ENCODE data around the gene TRIM46. TPM values are rescaled to one million over a fixed set of nuclear protein-coding genes. Genes with fewer than 3 reads are reported as not detected.

TRIM46 gene
- total and polyA plus RNA-seq, 9 of the 15 experiments (the other 6 are each of a cell fraction or from before 2014, with no cell fraction given), result 0.05 to 0.60 (median 0.16) TPM; not detected in 3

- peak; percentile 92 for TF ChIP-seq ZBTB40 (IDR thresholded peaks at IDR 0.05)
- TF ChIP-seq ZBTB40 (CRISPR knock-in tag; IDR thresholded peaks at IDR 0.05), result no peak; the same call in 1 of the 2 replicates
- peak in 1 of 2 experiments; percentile 69; a peak in 1 of 4 replicates for TF ChIP-seq ARNT (IDR thresholded peaks at IDR 0.05)
- 0 out of 2 replicates have a peak, but pooled peaks have one; percentile 39 for TF ChIP-seq CBX1 (IDR thresholded peaks at IDR 0.05; ENCODE audit: low read depth)
- TF ChIP-seq GABPA (tag; conservative IDR thresholded peaks at IDR 0.05; ENCODE audit: low read depth), result peak; percentile 94
- TF ChIP-seq ZNF23 (CRISPR knock-in tag; IDR thresholded peaks at IDR 0.05), result no peak
- TF ChIP-seq CREB1 (IDR thresholded peaks at IDR 0.05), result no peak; the same call in 1 of the 2 replicates
- peak; percentile 45; the same call in 1 of the 2 replicates for TF ChIP-seq CREB1 (CRISPR knock-in tag; IDR thresholded peaks at IDR 0.05)
- TF ChIP-seq ZNF444 (CRISPR knock-in tag; IDR thresholded peaks at IDR 0.05), result no peak
- no peak for TF ChIP-seq MEIS2 (IDR thresholded peaks at IDR 0.05; ENCODE audit: partially characterized antibody)
- TF ChIP-seq ZBTB7A (IDR thresholded peaks at IDR 0.05; ENCODE audit: borderline replicate concordance, control insufficient read depth, low read depth, low read length), result peak; percentile 60; the same call in 1 of the 2 replicates
- no peak for TF ChIP-seq ZNF76 (CRISPR knock-in tag; IDR thresholded peaks at IDR 0.05; ENCODE audit: borderline replicate concordance)
- TF ChIP-seq MAZ (CRISPR knock-in tag; conservative IDR thresholded peaks at IDR 0.05 in 1 of 2, IDR thresholded peaks at IDR 0.05 in 1 of 2), result peak; percentile 72 to 76
- peak; percentile 63 for TF ChIP-seq PHF20 (IDR thresholded peaks at IDR 0.05; ENCODE audit: partially characterized antibody)
- TF ChIP-seq ARID4B (CRISPR knock-in tag; IDR thresholded peaks at IDR 0.05), result peak; percentile 72; the same call in 1 of the 2 replicates
Observed at GRCh38 chr1:155135415-155136028, 38.1 kb upstream of the TRIM46 start, which contains the start of gene SLC50A1 (continued).
